Measurements from ENCODE around the gene SURF6. TPM values are rescaled to one million over a fixed set of nuclear protein-coding genes. Genes with fewer than 3 reads are reported as not detected.

The SURF6 gene
- total RNA-seq, 1 donor from 2014 or later, result 5.3 TPM

Other genes with a start within 250 kb of the SURF6 start
- gene RALGDS, start 214.9 kb downstream of the SURF6 start, total RNA-seq, result 53.9 TPM
- gene GBGT1, start 172.3 kb downstream of the SURF6 start, total RNA-seq, result 13.4 TPM
- not detected for gene OBP2B, start 126.9 kb downstream of the SURF6 start, total RNA-seq
- 4.8 TPM for gene ABO, start 61.0 kb downstream of the SURF6 start, total RNA-seq
- 52.2 TPM for gene MED22, start 11.9 kb upstream of the SURF6 start, total RNA-seq
- 1,203 TPM for gene RPL7A, start 12.0 kb upstream of the SURF6 start, total RNA-seq
- 19.9 TPM for gene SURF1, start 20.3 kb upstream of the SURF6 start, total RNA-seq
- 4.4 TPM for gene SURF2, start 20.4 kb upstream of the SURF6 start, total RNA-seq
- 161 TPM for gene SURF4, start 39.9 kb upstream of the SURF6 start, total RNA-seq
- not detected for gene STKLD1, start 40.2 kb upstream of the SURF6 start, total RNA-seq
- 29.4 TPM for gene REXO4, start 81.8 kb upstream of the SURF6 start, total RNA-seq
- 3.5 TPM for gene ADAMTS13, start 86.2 kb upstream of the SURF6 start, total RNA-seq
- 24.8 TPM for gene CACFD1, start 123.8 kb upstream of the SURF6 start, total RNA-seq
- 8.7 TPM for gene SLC2A6, start 142.9 kb upstream of the SURF6 start, total RNA-seq
- gene MYMK, start 188.8 kb upstream of the SURF6 start, total RNA-seq, result not detected
- 3.4 TPM for gene ADAMTSL2, start 198.5 kb upstream of the SURF6 start, total RNA-seq